B cell (primary cell): ENCODE results near the gene MIPOL1.

Source experiments
- EZH2 ChIP-seq: IDR thresholded peaks from 2 replicates; pipeline ENCODE4 v1.6.1; 2012; ENCODE audit warnings: borderline replicate concordance, low read depth, mild to moderate bottlenecking, moderate library complexity, low read length; ENCODE audit not compliant: insufficient read depth, poor library complexity, severe bottlenecking
- TF ChIP-seq, protein P1 (sequence below): fragments of 200-600 bp; IDR thresholded peaks from one replicate; pipeline ENCODE4 v1.8.0; 2022; ENCODE audit warnings: antibody characterized with exemption, mild to moderate bottlenecking

DNA sequence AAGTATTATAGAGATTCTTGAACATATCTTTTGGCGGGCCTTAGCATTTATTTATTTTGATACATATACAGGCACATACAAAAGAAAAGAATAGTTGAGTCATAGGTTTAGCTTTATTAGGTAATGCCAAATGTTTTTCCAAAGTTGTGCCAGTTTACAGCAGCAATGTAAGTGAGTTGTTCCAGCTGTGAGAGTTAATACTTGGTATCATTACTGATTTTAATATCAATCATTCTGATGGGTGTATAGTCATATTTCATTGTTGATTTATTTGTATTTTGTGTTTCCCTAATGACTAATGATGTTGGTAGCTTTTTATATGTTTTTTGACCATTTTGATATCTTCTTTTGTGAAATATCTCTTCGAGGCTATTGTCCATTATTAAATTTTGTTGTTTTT is 122.4 kb downstream of the MIPOL1 start:
- TF ChIP-seq, protein P1, sequence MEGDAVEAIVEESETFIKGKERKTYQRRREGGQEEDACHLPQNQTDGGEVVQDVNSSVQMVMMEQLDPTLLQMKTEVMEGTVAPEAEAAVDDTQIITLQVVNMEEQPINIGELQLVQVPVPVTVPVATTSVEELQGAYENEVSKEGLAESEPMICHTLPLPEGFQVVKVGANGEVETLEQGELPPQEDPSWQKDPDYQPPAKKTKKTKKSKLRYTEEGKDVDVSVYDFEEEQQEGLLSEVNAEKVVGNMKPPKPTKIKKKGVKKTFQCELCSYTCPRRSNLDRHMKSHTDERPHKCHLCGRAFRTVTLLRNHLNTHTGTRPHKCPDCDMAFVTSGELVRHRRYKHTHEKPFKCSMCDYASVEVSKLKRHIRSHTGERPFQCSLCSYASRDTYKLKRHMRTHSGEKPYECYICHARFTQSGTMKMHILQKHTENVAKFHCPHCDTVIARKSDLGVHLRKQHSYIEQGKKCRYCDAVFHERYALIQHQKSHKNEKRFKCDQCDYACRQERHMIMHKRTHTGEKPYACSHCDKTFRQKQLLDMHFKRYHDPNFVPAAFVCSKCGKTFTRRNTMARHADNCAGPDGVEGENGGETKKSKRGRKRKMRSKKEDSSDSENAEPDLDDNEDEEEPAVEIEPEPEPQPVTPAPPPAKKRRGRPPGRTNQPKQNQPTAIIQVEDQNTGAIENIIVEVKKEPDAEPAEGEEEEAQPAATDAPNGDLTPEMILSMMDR: no peak
- TF ChIP-seq EZH2: no peak
